Osteocyte (in vitro differentiated cells): ENCODE measurements around the gene ZBTB22. TPM values are rescaled to one million over a fixed set of nuclear protein-coding genes. Genes with fewer than 3 reads are reported as not detected.

ENCODE experiments used
- DNase-seq: peaks from one replicate; pipeline ENCODE4 v3.0.0; 2021; ENCODE audit warnings: mixed read lengths; ENCODE audit not compliant: unreplicated experiment; ENCODE audit errors: extremely low spot score
- H3K27ac Mint-ChIP-seq: one replicate; pipeline ENCODE4 v1.8.0; 2021; ENCODE audit warnings: mild to moderate bottlenecking, mixed read lengths; ENCODE audit not compliant: unreplicated experiment
- H3K27me3 Mint-ChIP-seq: one replicate; pipeline ENCODE4 v1.8.0; 2021; ENCODE audit warnings: mixed read lengths; ENCODE audit not compliant: unreplicated experiment
- H3K36me3 Mint-ChIP-seq: one replicate; pipeline ENCODE4 v1.8.0; 2021; ENCODE audit warnings: mixed read lengths; ENCODE audit not compliant: unreplicated experiment
- H3K4me1 Mint-ChIP-seq: one replicate; pipeline ENCODE4 v1.8.0; 2021; ENCODE audit warnings: mixed read lengths; ENCODE audit not compliant: unreplicated experiment
- H3K4me3 Mint-ChIP-seq: one replicate; pipeline ENCODE4 v1.8.0; 2021; ENCODE audit warnings: mild to moderate bottlenecking, moderate library complexity, mixed read lengths; ENCODE audit not compliant: unreplicated experiment
- H3K9me3 Mint-ChIP-seq: one replicate; pipeline ENCODE4 v1.8.0; 2021; ENCODE audit warnings: mixed read lengths; ENCODE audit not compliant: unreplicated experiment
- total RNA-seq: library from RNA; stranded (reverse); gene quantifications from 2 replicates; pipeline ENCODE4 v1.2.1, GENCODE V29; 2021
- TF ChIP-seq, protein P1 (sequence below): fragments of 200-600 bp; sonication (generic); IDR thresholded peaks from 2 replicates; pipeline ENCODE4 v1.5.0; 2021; ENCODE audit warnings: antibody characterized with exemption, mild to moderate bottlenecking, moderate library complexity

Gene ZBTB22
- total RNA-seq, 1 donor from 2014 or later: 29.3 TPM

DNA sequence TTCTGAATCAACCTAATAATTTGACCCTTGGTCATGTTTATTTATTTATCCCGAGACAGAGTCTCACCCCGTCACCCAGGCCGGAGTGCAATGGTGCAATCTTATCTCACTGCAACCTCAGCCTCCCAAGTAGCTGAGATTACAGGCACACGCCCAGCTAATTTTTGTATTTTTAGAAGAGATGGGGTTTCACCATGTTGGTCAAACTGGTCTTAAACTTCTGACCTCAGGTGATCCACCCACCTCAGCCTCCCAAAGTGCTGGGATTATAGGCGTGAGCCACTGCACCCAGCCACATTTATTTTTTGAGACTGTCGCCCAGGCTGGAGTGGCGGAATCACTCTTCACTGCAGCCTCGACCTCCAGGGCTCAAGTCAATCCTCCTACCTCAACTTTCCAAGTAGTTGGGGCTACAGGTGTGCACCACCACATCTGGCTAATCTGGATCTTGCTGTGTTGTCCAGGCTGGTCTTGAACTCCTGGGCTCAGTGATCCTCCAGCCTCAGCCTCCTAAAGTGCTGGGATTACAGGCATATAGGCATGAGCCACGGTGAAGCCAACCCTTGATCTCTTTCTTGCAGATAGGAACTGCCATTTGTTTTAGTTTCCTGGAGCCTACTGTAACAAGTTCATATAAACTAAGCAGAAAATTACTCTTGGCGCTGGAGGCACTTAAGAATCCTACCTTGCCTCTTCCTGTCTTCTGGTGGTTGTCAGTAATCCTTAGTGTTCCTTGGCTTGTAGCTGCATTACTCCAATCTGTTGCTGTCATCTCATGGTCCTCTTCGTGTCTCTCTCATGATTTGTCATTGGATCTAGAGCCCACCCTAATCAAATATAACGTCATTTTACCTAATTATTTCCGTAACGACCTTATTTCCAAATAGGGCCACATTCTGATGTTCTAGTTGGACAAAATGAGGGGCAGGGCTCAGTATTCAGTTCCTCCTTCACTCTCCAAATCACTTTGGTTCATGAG lies 43.3 kb downstream of the ZBTB22 start:
- DNase-seq: no peak
- peaks cover 73% of the 10 kb centered on the region for H3K4me1 Mint-ChIP-seq
- peak overlapping the region; percentile 100 for H3K4me3 Mint-ChIP-seq
- H3K27me3 Mint-ChIP-seq: no peaks in the 10 kb centered on the region
- H3K9me3 Mint-ChIP-seq: no peaks in the 10 kb centered on the region
- TF ChIP-seq, protein P1, sequence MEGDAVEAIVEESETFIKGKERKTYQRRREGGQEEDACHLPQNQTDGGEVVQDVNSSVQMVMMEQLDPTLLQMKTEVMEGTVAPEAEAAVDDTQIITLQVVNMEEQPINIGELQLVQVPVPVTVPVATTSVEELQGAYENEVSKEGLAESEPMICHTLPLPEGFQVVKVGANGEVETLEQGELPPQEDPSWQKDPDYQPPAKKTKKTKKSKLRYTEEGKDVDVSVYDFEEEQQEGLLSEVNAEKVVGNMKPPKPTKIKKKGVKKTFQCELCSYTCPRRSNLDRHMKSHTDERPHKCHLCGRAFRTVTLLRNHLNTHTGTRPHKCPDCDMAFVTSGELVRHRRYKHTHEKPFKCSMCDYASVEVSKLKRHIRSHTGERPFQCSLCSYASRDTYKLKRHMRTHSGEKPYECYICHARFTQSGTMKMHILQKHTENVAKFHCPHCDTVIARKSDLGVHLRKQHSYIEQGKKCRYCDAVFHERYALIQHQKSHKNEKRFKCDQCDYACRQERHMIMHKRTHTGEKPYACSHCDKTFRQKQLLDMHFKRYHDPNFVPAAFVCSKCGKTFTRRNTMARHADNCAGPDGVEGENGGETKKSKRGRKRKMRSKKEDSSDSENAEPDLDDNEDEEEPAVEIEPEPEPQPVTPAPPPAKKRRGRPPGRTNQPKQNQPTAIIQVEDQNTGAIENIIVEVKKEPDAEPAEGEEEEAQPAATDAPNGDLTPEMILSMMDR: no peak
- H3K27ac Mint-ChIP-seq: peak overlapping the region; percentile 78
- H3K36me3 Mint-ChIP-seq: peaks cover 25% of the 10 kb centered on the region

DNA sequence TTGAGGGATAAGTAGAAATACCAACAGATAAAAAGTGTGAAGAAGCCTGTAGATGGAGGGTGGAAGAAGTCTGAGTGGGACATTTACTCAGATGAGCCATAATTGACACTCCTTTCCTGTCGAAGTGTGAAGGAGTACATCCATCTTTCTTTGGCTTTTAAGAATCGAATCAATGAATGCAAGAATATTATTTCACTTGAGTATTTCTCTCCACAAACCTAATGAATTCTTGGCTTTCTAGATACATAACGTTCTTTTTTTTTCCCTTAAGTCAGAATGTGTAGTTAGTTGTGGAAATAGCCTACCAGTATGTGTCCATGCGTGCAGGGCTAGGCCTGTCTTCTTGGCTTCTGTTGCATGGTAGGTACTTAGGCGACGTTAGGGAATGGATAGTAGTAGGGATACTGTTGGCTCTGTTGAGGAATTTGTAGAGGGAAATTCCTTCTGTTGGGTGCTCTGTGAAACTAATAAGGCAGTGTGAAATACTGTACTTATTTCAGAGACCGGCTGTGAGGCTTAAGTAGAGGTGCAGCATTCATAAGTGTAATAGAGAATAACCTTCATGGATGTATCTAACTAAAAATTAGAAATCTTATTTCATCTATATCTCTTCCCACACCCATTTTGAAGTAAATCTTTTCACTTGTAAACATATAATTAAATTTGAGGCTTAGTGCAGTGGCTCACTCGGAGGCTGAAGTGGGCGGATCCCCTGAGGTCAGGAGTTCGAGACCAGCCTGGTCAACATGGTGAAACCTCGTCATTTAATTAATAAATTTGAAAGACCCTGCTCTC lies 44.2 kb downstream of the ZBTB22 start:
- peak overlapping the region; percentile 100 for H3K4me3 Mint-ChIP-seq
- TF ChIP-seq, protein P1: no peak
- DNase-seq: no peak
- H3K27ac Mint-ChIP-seq: peak overlapping the region; percentile 100
- peaks cover 73% of the 10 kb centered on the region for H3K4me1 Mint-ChIP-seq
- no peaks in the 10 kb centered on the region for H3K9me3 Mint-ChIP-seq
- no peaks in the 10 kb centered on the region for H3K27me3 Mint-ChIP-seq
- H3K36me3 Mint-ChIP-seq: peaks cover 25% of the 10 kb centered on the region

DNA sequence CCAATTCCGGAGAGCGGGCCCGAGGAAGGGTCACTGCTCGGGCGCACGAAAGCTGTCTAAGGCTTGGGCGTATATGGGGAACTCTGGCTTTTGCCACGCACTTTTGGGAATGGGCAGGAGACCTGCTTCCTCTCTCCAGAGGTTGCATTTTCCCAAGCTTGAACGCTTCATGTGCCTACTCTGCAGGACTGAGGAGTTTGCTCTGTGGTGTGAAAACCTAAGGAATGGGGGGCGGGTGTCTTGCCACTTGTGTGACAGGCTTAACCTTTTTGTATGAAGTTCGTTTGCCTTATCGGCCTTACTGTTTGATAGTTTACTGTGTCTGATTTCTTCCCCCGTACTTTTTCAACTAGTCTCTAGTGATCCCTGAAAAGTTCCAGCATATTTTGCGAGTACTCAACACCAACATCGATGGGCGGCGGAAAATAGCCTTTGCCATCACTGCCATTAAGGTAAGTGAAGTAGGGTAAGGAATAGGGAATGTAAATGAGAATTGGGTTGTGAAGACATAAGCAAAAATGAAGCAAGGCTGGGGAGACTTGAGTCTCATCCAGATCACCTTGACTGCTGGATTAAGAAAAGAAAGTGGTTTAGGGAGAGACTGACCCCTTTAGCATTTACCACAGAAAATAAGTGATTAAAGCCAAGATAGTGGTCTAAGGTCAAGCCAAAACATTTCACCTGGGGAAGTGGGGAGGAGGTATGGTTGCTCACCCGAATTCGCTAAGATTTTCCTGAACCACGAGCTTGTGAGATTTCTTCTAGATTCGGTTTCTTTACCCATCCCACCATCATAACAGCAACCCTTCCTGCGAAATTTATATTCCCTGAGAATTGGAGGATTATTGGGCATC lies 45.0 kb downstream of the ZBTB22 start:
- Mint-ChIP-seq H3K27me3 (no peaks in the 10 kb centered on the region), H3K36me3 (peaks cover 31% of the 10 kb centered on the region), H3K4me1 (peaks cover 70% of the 10 kb centered on the region), H3K9me3 (no peaks in the 10 kb centered on the region), H3K27ac (peak overlapping the region; percentile 100), H3K4me3 (peak overlapping the region; percentile 100)
- TF ChIP-seq, protein P1: no peak
- DNase-seq: no peak

DNA sequence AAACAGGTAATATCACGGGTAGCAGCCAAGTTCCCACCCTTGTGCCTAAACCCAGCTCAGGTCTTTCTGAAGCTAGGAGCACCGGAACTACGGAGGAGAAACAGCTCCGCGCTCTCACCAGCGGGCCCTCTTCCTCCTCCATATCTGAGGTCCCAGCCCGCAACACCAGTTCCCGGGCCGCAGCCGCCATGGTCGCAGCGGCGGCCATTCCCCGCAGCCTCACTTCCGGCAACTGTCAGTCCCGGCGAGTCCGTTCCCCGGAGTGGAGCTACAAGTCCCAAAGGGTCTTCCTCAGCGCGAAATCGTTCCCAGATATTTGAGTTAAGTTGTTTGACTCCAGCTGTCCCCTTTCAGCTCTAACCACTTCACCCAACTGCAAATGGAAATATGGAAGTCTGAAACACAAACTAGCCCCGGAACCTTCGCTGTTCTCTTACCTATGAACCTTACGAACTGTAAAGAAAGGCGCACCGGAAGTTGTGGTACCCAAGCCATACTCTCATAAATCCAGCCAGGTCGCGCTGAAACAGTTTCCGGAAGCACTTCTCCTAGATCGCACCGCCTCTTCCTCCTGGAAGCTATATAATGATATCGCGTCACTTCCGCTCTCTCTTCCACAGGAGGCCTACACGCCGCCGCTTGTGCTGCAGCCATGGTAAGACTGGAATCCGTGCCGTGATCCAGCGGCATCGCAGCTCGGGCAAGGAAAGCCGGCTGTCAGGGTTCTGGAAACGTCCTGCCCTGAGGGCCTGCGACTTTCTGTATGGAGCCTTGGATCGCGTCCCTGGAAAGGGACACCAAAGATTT lies 45.9 kb downstream of the ZBTB22 start, which contains the start of the genes RPS18 and VPS52:
RPS18 (plus strand) TSS at position 608 of the 807 bp plus-strand sequence; CDS start at position 653, 45 bp downstream.
VPS52 (minus strand) TSS at position 409 of the 807 bp plus-strand sequence; CDS start at position 208, 201 bp downstream.
- H3K4me3 Mint-ChIP-seq: peak within 1 kb of the TSS; percentile 100
- peaks cover 65% of the 10 kb centered on the region for H3K4me1 Mint-ChIP-seq
- H3K36me3 Mint-ChIP-seq: peaks cover 32% of the 10 kb centered on the region
- DNase-seq: peak; percentile 96
- H3K27me3 Mint-ChIP-seq: no peaks in the 10 kb centered on the region
- no peaks in the 10 kb centered on the region for H3K9me3 Mint-ChIP-seq
- TF ChIP-seq, protein P1: no peak
- peak within 1 kb of the TSS; percentile 100 for H3K27ac Mint-ChIP-seq
